OCI-LY3 (cell line): ENCODE results near the gene SRR.

Experiments
- EZH2phosphoT487 ChIP-seq: fragments of 200-600 bp; shearing (Covaris generic); IDR thresholded peaks from 2 replicates; pipeline ENCODE4 v1.6.1; 2018; ENCODE audit warnings: antibody characterized with exemption, mixed run types, low read depth
- TF ChIP-seq, protein P1 (sequence below): fragments of 200-600, 300-600 bp; sonication (generic); IDR thresholded peaks from 2 replicates; pipeline ENCODE4 v1.5.1; 2014; ENCODE audit warnings: antibody characterized with exemption, low read length, low read depth

DNA sequence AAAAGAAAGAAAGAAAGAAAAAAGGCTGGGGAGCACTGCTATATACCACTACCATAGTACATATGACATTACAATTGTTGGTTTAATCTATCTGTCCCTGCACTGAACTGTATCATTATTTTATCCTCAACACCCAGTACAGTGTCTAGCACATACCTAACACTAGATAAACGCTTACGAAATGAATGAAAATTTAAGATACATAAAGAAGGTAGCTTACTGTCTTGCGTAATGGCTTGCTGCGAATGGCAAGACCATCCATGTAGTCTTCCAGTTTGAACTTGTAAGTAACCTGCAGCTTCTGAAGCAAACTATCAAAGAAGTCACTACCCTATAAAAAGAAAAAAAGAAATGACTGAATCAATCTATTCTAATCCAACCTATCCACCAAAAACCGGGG is 6.7 kb upstream of the SRR start:
- TF ChIP-seq, protein P1, sequence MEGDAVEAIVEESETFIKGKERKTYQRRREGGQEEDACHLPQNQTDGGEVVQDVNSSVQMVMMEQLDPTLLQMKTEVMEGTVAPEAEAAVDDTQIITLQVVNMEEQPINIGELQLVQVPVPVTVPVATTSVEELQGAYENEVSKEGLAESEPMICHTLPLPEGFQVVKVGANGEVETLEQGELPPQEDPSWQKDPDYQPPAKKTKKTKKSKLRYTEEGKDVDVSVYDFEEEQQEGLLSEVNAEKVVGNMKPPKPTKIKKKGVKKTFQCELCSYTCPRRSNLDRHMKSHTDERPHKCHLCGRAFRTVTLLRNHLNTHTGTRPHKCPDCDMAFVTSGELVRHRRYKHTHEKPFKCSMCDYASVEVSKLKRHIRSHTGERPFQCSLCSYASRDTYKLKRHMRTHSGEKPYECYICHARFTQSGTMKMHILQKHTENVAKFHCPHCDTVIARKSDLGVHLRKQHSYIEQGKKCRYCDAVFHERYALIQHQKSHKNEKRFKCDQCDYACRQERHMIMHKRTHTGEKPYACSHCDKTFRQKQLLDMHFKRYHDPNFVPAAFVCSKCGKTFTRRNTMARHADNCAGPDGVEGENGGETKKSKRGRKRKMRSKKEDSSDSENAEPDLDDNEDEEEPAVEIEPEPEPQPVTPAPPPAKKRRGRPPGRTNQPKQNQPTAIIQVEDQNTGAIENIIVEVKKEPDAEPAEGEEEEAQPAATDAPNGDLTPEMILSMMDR, result no peak
- TF ChIP-seq EZH2phosphoT487, result no peak
